ENCODE data around the gene MRTFB. TPM values are rescaled to one million over a fixed set of nuclear protein-coding genes. Genes with fewer than 3 reads are reported as not detected.
"Not testable (repeated sequence)": the region's sequence is repeated elsewhere in the genome, so short reads cannot be mapped to it uniquely, and the experiment has no call there.

Gene MRTFB
- total RNA-seq, 2 experiments from 2014 or later: 9.8 to 14.0 TPM

GRCh38 chr16:14102925-14103720 is 32.0 kb downstream of the MRTFB start:
- POLR2A ChIA-PET: no interaction called here
- CTCF ChIA-PET: interaction anchor here (0.6 kb wide), 1 partner anchor 1691 kb away, joined by 3 read pairs; no protein-coding TSS in a partner anchor

- ChIA-PET POLR2A (no interaction called here), CTCF (no interaction called here)
Measured at GRCh38 chr16:14104066-14104465, 32.9 kb downstream of the MRTFB start.

- POLR2A ChIA-PET: no interaction called here
- CTCF ChIA-PET: no interaction called here
Measured at GRCh38 chr16:14105760-14106375, 34.7 kb downstream of the MRTFB start.

- POLR2A ChIA-PET: no interaction called here
- CTCF ChIA-PET: no interaction called here
Measured at GRCh38 chr16:14106457-14106856, 35.3 kb downstream of the MRTFB start.

GRCh38 chr16:14106961-14107360 is 35.8 kb downstream of the MRTFB start:
- POLR2A ChIA-PET: no interaction called here
- CTCF ChIA-PET: no interaction called here

GRCh38 chr16:14109077-14109775 is 38.1 kb downstream of the MRTFB start:
- ChIA-PET CTCF (no interaction called here), POLR2A (no interaction called here)

- POLR2A ChIA-PET: no interaction called here
- CTCF ChIA-PET: no interaction called here
Measured at GRCh38 chr16:14109782-14110727, 38.9 kb downstream of the MRTFB start.

- ChIA-PET POLR2A (no interaction called here), CTCF (no interaction called here)
Measured at GRCh38 chr16:14110728-14111251, 39.7 kb downstream of the MRTFB start.

GRCh38 chr16:14111713-14112538 is 40.8 kb downstream of the MRTFB start:
- ChIA-PET POLR2A (no interaction called here), CTCF (no interaction called here)

- ChIA-PET POLR2A (no interaction called here), CTCF (no interaction called here)
Measured at GRCh38 chr16:14112539-14112856, 41.4 kb downstream of the MRTFB start.

- ChIA-PET CTCF (interaction anchor here (0.6 kb wide), 1 partner anchor 35 kb away, joined by 3 read pairs; no protein-coding TSS in a partner anchor), POLR2A (no interaction called here)
Measured at GRCh38 chr16:14113344-14113743, 42.2 kb downstream of the MRTFB start.

- CTCF ChIA-PET: no interaction called here
- POLR2A ChIA-PET: no interaction called here
Measured at GRCh38 chr16:14117051-14117450, 45.9 kb downstream of the MRTFB start.

GRCh38 chr16:14119799-14120198 is 48.7 kb downstream of the MRTFB start:
- POLR2A ChIA-PET: no interaction called here
- CTCF ChIA-PET: no interaction called here

GRCh38 chr16:14120335-14120734 is 49.2 kb downstream of the MRTFB start:
- CTCF ChIA-PET: no interaction called here
- POLR2A ChIA-PET: no interaction called here

GRCh38 chr16:14121142-14121541 is 50.0 kb downstream of the MRTFB start:
- ChIA-PET CTCF (no interaction called here), POLR2A (interaction anchor here (0.8 kb wide), 1 partner anchor 165 kb away, joined by 3 read pairs; no protein-coding TSS in a partner anchor)

- ChIA-PET POLR2A (no interaction called here), CTCF (no interaction called here)
Measured at GRCh38 chr16:14121872-14122271, 50.8 kb downstream of the MRTFB start.

GRCh38 chr16:14122430-14122829 is 51.3 kb downstream of the MRTFB start:
- CTCF ChIA-PET, POLR2A ChIA-PET: not testable (repeated sequence)

GRCh38 chr16:14125000-14125681 is 54.0 kb downstream of the MRTFB start:
- CTCF ChIA-PET: no interaction called here
- POLR2A ChIA-PET: no interaction called here

GRCh38 chr16:14125708-14126107 is 54.6 kb downstream of the MRTFB start:
- CTCF ChIA-PET: no interaction called here
- POLR2A ChIA-PET: no interaction called here

Measured in activated CD8-positive, alpha-beta memory T cell treated with anti-CD3 and anti-CD28 coated beads for 36 hours (primary cell).